Osteoblast (primary cell): ENCODE results near the gene FCAMR. TPM values are rescaled to one million over a fixed set of nuclear protein-coding genes. Genes with fewer than 3 reads are reported as not detected.

Source experiments
- DNase-seq: peaks from one replicate; pipeline ENCODE4 v3.0.0; 2011; ENCODE audit warnings: low spot score, mixed read lengths; ENCODE audit not compliant: insufficient read length; ENCODE audit errors: missing footprints
- H2AFZ ChIP-seq: 2 replicates; pipeline ENCODE4 v1.6.0; 2011; ENCODE audit warnings: mild to moderate bottlenecking, low read length
- H3K27ac ChIP-seq: 2 replicates; pipeline ENCODE4 v1.5.1; 2011; ENCODE audit warnings: mild to moderate bottlenecking, low read depth, low read length, moderate library complexity
- H3K27me3 ChIP-seq: 2 replicates; pipeline ENCODE4 v1.6.0; 2012; ENCODE audit warnings: mild to moderate bottlenecking, control low read depth, inconsistent platforms, low read length, moderate library complexity; ENCODE audit not compliant: insufficient read depth
- H3K36me3 ChIP-seq: 2 replicates; pipeline ENCODE4 v1.5.1; 2011; ENCODE audit warnings: mild to moderate bottlenecking, low read length, control low read depth, moderate library complexity; ENCODE audit not compliant: insufficient read depth
- H3K4me1 ChIP-seq: 2 replicates; pipeline ENCODE4 v1.5.1; 2011; ENCODE audit warnings: mild to moderate bottlenecking, low read length, control low read depth, moderate library complexity; ENCODE audit not compliant: insufficient read depth
- H3K4me2 ChIP-seq: 2 replicates; pipeline ENCODE4 v1.6.0; 2011; ENCODE audit warnings: mild to moderate bottlenecking, low read length; ENCODE audit not compliant: insufficient read depth
- H3K4me3 ChIP-seq: fragments of 200-600 bp; sonication (generic); 3 replicates; pipeline ENCODE4 v1.5.1; 2012; ENCODE audit warnings: mild to moderate bottlenecking, low read length, inconsistent platforms; ENCODE audit not compliant: insufficient read depth
- H3K79me2 ChIP-seq: 2 replicates; pipeline ENCODE4 v1.6.0; 2012; ENCODE audit warnings: mild to moderate bottlenecking, low read length, control low read depth, inconsistent platforms; ENCODE audit not compliant: insufficient read depth
- H3K9me3 ChIP-seq: 2 replicates; pipeline ENCODE4 v1.5.1; 2011; ENCODE audit warnings: low read depth, low read length, control low read depth
- H4K20me1 ChIP-seq: 2 replicates; pipeline ENCODE4 v1.6.0; 2012; ENCODE audit warnings: mild to moderate bottlenecking, low read length, control low read depth; ENCODE audit not compliant: insufficient read depth
- total RNA-seq: library from RNA; depleted of rRNA; stranded (reverse); fragments of >200 nt; gene quantifications from 2 replicates; pipeline ENCODE4 v1.2.3, GENCODE V29; 2012
- TF ChIP-seq, protein P1 (sequence below): IDR thresholded peaks from 2 replicates; pipeline ENCODE4 v1.5.1; 2011; ENCODE audit warnings: mild to moderate bottlenecking, low read depth, low read length, moderate library complexity; ENCODE audit errors: extremely low read depth

The FCAMR gene
- total RNA-seq, 1 donor, result not detected

- Histone ChIP-seq H3K27me3 (peaks cover 8% of the 10 kb centered on the region), H3K27ac (no peak overlapping the region), H3K79me2 (no peaks in the 10 kb centered on the region), H3K4me2 (no peak overlapping the region), H2AFZ (no peak overlapping the region), H3K4me3 (no peak overlapping the region), H3K4me1 (no peaks in the 10 kb centered on the region), H3K9me3 (no peaks in the 10 kb centered on the region), H4K20me1 (no peaks in the 10 kb centered on the region), H3K36me3 (no peaks in the 10 kb centered on the region)
- TF ChIP-seq, protein P1, sequence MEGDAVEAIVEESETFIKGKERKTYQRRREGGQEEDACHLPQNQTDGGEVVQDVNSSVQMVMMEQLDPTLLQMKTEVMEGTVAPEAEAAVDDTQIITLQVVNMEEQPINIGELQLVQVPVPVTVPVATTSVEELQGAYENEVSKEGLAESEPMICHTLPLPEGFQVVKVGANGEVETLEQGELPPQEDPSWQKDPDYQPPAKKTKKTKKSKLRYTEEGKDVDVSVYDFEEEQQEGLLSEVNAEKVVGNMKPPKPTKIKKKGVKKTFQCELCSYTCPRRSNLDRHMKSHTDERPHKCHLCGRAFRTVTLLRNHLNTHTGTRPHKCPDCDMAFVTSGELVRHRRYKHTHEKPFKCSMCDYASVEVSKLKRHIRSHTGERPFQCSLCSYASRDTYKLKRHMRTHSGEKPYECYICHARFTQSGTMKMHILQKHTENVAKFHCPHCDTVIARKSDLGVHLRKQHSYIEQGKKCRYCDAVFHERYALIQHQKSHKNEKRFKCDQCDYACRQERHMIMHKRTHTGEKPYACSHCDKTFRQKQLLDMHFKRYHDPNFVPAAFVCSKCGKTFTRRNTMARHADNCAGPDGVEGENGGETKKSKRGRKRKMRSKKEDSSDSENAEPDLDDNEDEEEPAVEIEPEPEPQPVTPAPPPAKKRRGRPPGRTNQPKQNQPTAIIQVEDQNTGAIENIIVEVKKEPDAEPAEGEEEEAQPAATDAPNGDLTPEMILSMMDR, result no peak
- no peak for DNase-seq
These were observed 14.5 kb downstream of the FCAMR start for GRCh38 chr1:206955476-206956451.

- H3K4me3 ChIP-seq, result no peak overlapping the region
- TF ChIP-seq, protein P1, result no peak
- H3K36me3 ChIP-seq, result no peaks in the 10 kb centered on the region
- DNase-seq, result no peak
- no peak overlapping the region for H2AFZ ChIP-seq
- H3K4me1 ChIP-seq, result no peaks in the 10 kb centered on the region
- no peak overlapping the region for H3K27ac ChIP-seq
- no peaks in the 10 kb centered on the region for H3K9me3 ChIP-seq
- H4K20me1 ChIP-seq, result no peaks in the 10 kb centered on the region
- H3K27me3 ChIP-seq, result peaks cover 8% of the 10 kb centered on the region
- no peak overlapping the region for H3K4me2 ChIP-seq
- no peaks in the 10 kb centered on the region for H3K79me2 ChIP-seq
These were observed 15.6 kb downstream of the FCAMR start for GRCh38 chr1:206954459-206955342.

DNA sequence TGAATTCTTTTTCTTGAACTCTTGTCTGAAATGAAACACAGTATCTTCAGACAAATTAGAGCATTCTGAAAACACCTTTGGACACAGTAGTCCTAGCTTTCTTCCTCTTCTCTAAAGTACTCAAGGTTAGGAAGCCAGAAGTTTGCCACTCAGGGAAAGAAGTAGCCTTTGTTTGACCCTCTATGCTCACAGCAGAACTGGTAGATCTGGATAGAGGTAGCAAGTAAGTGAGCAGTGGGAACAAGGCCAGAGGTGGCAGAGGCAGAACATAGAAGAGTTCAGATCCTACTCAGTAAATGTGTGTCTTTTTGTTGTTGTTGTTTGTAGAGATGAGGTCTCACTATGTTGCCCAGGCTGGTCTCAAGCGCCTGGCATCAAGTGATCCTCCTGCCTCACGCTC lies 16.6 kb downstream of the FCAMR start:
- Histone ChIP-seq H3K36me3 (no peaks in the 10 kb centered on the region), H3K9me3 (no peaks in the 10 kb centered on the region), H3K4me2 (no peak overlapping the region), H2AFZ (no peak overlapping the region), H3K79me2 (no peaks in the 10 kb centered on the region), H4K20me1 (no peaks in the 10 kb centered on the region), H3K4me1 (no peaks in the 10 kb centered on the region), H3K27me3 (peaks cover 11% of the 10 kb centered on the region), H3K4me3 (no peak overlapping the region), H3K27ac (no peak overlapping the region)
- TF ChIP-seq, protein P1, result no peak
- DNase-seq, result no peak
